Measurements from ENCODE around the gene CAMSAP1.

The CAMSAP1 gene

DNA sequence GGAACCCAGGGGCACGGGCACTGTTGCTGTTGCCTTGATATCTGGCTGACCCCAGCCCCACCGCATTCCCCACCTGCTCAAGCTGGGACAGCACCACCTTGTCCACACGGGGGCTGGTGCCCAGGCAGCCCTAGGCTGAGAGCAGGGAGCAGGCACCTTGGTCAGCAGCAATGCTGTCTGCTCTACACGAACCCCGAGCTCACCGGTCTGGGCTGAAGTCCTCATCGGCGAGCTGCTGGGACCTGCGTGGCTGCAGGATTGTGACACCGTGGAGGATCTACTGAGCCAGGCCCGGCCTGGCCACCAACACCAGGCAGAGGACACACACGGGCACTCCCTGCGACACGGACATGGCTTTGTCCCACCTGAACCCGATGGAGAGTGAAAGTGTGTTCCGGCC, 127.3 kb downstream of the CAMSAP1 start:
- no peak for TF ChIP-seq POLR2AphosphoS5 (IDR thresholded peaks at IDR 0.05; ENCODE audit: low read depth, low read length)
- TF ChIP-seq TAF1 (IDR thresholded peaks at IDR 0.05; ENCODE audit: low read depth, low read length) = no peak
- TF ChIP-seq POU2F2 (IDR thresholded peaks at IDR 0.05; ENCODE audit: low read depth, low read length) = no peak
- TF ChIP-seq PAX5 (IDR thresholded peaks at IDR 0.05; ENCODE audit: insufficient read depth, low read length, severe bottlenecking) = no peak
- FAIRE-seq (no peak), DNase-seq (ENCODE audit: insufficient read length, low spot score) (no peak)

DNA sequence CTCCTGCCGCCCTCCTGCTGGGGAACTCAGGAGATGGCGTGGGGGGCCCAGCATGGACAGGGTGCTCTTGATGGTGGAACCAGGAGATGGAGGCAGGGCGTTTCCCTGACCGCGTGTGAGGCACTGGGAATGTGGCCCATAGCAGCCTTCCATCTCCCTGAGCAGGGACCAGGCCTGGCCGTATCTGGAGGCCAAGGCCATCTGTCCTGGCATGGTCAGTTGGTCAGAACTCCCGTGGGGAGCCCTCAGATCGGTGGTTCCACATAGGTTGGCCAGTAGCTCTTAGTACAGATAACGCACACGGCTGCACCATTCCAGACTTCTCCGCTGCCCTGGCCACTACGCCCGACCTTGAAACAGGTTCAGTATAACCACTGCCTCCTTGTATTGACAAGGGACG, 127.8 kb downstream of the CAMSAP1 start:
- no peak for FAIRE-seq
- no peak for DNase-seq (ENCODE audit: insufficient read length, low spot score)
- TF ChIP-seq POU2F2 (IDR thresholded peaks at IDR 0.05; ENCODE audit: low read depth, low read length) = no peak
- TF ChIP-seq POLR2AphosphoS5 (IDR thresholded peaks at IDR 0.05; ENCODE audit: low read depth, low read length) = no peak
- no peak for TF ChIP-seq SPI1 (IDR thresholded peaks at IDR 0.05; ENCODE audit: low read depth, low read length)
- TF ChIP-seq POLR2A (IDR thresholded peaks at IDR 0.05; ENCODE audit: low read depth, low read length) = no peak
- no peak for TF ChIP-seq PAX5 (IDR thresholded peaks at IDR 0.05; ENCODE audit: insufficient read depth, low read length, severe bottlenecking)
- TF ChIP-seq TAF1 (IDR thresholded peaks at IDR 0.05; ENCODE audit: low read depth, low read length) = no peak

DNA sequence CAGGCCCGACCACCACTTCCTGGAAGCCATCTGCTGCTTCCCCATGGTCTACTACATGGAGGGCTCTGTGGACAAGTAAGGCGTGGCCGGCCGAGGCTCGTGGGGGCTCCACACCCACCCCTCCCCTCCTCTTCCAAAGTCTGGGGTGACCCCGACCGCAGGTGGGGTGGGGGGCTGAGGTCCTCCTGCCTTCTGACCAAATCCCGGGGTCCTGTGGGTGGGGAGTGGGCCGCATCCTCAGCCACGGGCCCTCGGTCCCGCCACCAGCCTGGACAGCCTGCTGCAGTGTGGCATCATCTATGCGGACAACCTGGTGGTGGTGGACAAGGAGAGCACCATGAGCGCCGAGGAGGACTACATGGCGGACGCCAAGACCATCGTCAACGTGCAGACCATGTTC, 128.9 kb downstream of the CAMSAP1 start:
- no peak for DNase-seq (ENCODE audit: insufficient read length, low spot score)
- FAIRE-seq = no peak
- TF ChIP-seq PAX5 (IDR thresholded peaks at IDR 0.05; ENCODE audit: insufficient read depth, low read length, severe bottlenecking) (no peak), POU2F2 (IDR thresholded peaks at IDR 0.05; ENCODE audit: low read depth, low read length) (no peak), TAF1 (IDR thresholded peaks at IDR 0.05; ENCODE audit: low read depth, low read length) (no peak), POLR2A (IDR thresholded peaks at IDR 0.05; ENCODE audit: low read depth, low read length) (no peak), SPI1 (IDR thresholded peaks at IDR 0.05; ENCODE audit: low read depth, low read length) (no peak), POLR2AphosphoS5 (IDR thresholded peaks at IDR 0.05; ENCODE audit: low read depth, low read length) (no peak)

- no peak for DNase-seq (ENCODE audit: insufficient read length, low spot score)
- TF ChIP-seq POLR2AphosphoS5 (IDR thresholded peaks at IDR 0.05; ENCODE audit: low read depth, low read length) = no peak
- no peak for FAIRE-seq
These were observed 129.6 kb downstream of the CAMSAP1 start for GRCh38 chr9:135777623-135778177.

DNA sequence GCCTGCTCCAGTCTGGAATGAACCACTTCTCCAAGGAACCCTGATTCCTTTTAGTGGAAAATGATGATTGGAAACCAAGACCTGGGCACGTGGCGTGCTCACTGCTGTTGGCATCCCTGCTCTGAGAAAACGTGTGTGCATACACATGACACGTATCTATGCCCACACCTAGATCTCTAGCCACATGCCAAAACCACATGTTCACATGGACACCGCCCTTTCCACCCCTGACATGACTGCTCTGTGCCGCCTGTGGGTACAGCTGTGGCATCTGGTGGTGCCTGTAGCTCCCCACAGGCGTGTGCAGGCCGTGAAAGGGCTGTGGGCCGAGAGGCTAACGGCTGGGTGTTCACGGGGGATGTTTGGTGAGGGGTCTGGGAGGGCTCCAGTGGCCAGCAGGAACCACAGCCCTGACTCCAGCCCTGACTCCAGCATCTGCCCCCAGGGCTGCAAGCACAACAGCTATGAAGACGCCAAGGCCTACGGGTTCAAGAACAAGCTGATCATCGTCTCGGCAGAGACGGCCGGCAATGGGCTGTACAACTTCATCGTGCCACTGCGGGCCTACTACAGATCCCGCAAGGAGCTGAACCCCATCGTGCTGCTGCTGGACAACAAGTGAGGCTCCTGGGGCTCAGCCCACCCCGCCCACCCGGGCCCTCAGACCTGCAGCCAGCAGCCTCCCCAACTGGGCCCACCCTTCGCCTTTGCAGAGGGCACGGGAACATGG, 130.3 kb downstream of the CAMSAP1 start:
- DNase-seq (ENCODE audit: insufficient read length, low spot score) (no peak), FAIRE-seq (no peak)
- TF ChIP-seq POU2F2 (IDR thresholded peaks at IDR 0.05; ENCODE audit: low read depth, low read length) (no peak), POLR2A (IDR thresholded peaks at IDR 0.05; ENCODE audit: low read depth, low read length) (no peak), POLR2AphosphoS5 (IDR thresholded peaks at IDR 0.05; ENCODE audit: low read depth, low read length) (no peak), PAX5 (IDR thresholded peaks at IDR 0.05; ENCODE audit: insufficient read depth, low read length, severe bottlenecking) (no peak), SPI1 (IDR thresholded peaks at IDR 0.05; ENCODE audit: low read depth, low read length) (no peak), TAF1 (IDR thresholded peaks at IDR 0.05; ENCODE audit: low read depth, low read length) (no peak)

- TF ChIP-seq TAF1 (IDR thresholded peaks at IDR 0.05; ENCODE audit: low read depth, low read length) (no peak), POLR2AphosphoS5 (IDR thresholded peaks at IDR 0.05; ENCODE audit: low read depth, low read length) (no peak), POLR2A (IDR thresholded peaks at IDR 0.05; ENCODE audit: low read depth, low read length) (no peak), PAX5 (IDR thresholded peaks at IDR 0.05; ENCODE audit: insufficient read depth, low read length, severe bottlenecking) (no peak), POU2F2 (IDR thresholded peaks at IDR 0.05; ENCODE audit: low read depth, low read length) (no peak), SPI1 (IDR thresholded peaks at IDR 0.05; ENCODE audit: low read depth, low read length) (no peak)
- no peak for FAIRE-seq
These were observed 131.4 kb downstream of the CAMSAP1 start for GRCh38 chr9:135775911-135776310.

GRCh38 chr9:135774794-135775525, 132.4 kb downstream of the CAMSAP1 start:
- no peak for FAIRE-seq
- no peak for DNase-seq (ENCODE audit: insufficient read length, low spot score)
- TF ChIP-seq POLR2AphosphoS5 (IDR thresholded peaks at IDR 0.05; ENCODE audit: low read depth, low read length) = no peak
- no peak for TF ChIP-seq POU2F2 (IDR thresholded peaks at IDR 0.05; ENCODE audit: low read depth, low read length)
- TF ChIP-seq SPI1 (IDR thresholded peaks at IDR 0.05; ENCODE audit: low read depth, low read length) = no peak
- TF ChIP-seq POLR2A (IDR thresholded peaks at IDR 0.05; ENCODE audit: low read depth, low read length) = no peak
- TF ChIP-seq TAF1 (IDR thresholded peaks at IDR 0.05; ENCODE audit: low read depth, low read length) = no peak
- TF ChIP-seq PAX5 (IDR thresholded peaks at IDR 0.05; ENCODE audit: insufficient read depth, low read length, severe bottlenecking) = no peak

More at GRCh38 chr9:135775911-135776310, 131.4 kb downstream of the CAMSAP1 start:
- no peak for DNase-seq (ENCODE audit: insufficient read length, low spot score)

- TF ChIP-seq SPI1 (IDR thresholded peaks at IDR 0.05; ENCODE audit: low read depth, low read length) (no peak), PAX5 (IDR thresholded peaks at IDR 0.05; ENCODE audit: insufficient read depth, low read length, severe bottlenecking) (no peak), POLR2AphosphoS5 (IDR thresholded peaks at IDR 0.05; ENCODE audit: low read depth, low read length) (no peak), TAF1 (IDR thresholded peaks at IDR 0.05; ENCODE audit: low read depth, low read length) (no peak), POLR2A (IDR thresholded peaks at IDR 0.05; ENCODE audit: low read depth, low read length) (no peak), POU2F2 (IDR thresholded peaks at IDR 0.05; ENCODE audit: low read depth, low read length) (no peak)
- FAIRE-seq = peak; percentile 75
- DNase-seq (ENCODE audit: insufficient read length, low spot score) = no peak
These were observed 133.1 kb downstream of the CAMSAP1 start for GRCh38 chr9:135774239-135774747.

- no peak for FAIRE-seq
- TF ChIP-seq POLR2AphosphoS5 (IDR thresholded peaks at IDR 0.05; ENCODE audit: low read depth, low read length) (no peak), POLR2A (IDR thresholded peaks at IDR 0.05; ENCODE audit: low read depth, low read length) (no peak), SPI1 (IDR thresholded peaks at IDR 0.05; ENCODE audit: low read depth, low read length) (no peak), POU2F2 (IDR thresholded peaks at IDR 0.05; ENCODE audit: low read depth, low read length) (no peak), TAF1 (IDR thresholded peaks at IDR 0.05; ENCODE audit: low read depth, low read length) (no peak), PAX5 (IDR thresholded peaks at IDR 0.05; ENCODE audit: insufficient read depth, low read length, severe bottlenecking) (no peak)
- no peak for DNase-seq (ENCODE audit: insufficient read length, low spot score)
These were observed 133.7 kb downstream of the CAMSAP1 start for GRCh38 chr9:135773530-135774238.

All from GM12891 (cell line).